ENCODE data around the gene PPP6R3.
"Not testable (repeated sequence)": the region's sequence is repeated elsewhere in the genome, so short reads cannot be mapped to it uniquely, and the experiment has no call there.

PPP6R3 gene

GRCh38 chr11:68617925-68618809, 157.6 kb downstream of the PPP6R3 start:
- DNase-seq, result no peak

GRCh38 chr11:68621826-68622225, 161.3 kb downstream of the PPP6R3 start:
- DNase-seq, result no peak

GRCh38 chr11:68623706-68624105, 163.2 kb downstream of the PPP6R3 start:
- DNase-seq, result not testable (repeated sequence)

GRCh38 chr11:68625069-68625468, 164.5 kb downstream of the PPP6R3 start:
- not testable (repeated sequence) for DNase-seq

GRCh38 chr11:68626236-68626635, 165.7 kb downstream of the PPP6R3 start:
- DNase-seq, result not testable (repeated sequence)

- DNase-seq, result not testable (repeated sequence)
These were observed 168.3 kb downstream of the PPP6R3 start for GRCh38 chr11:68628837-68629236.

- DNase-seq, result not testable (repeated sequence)
These were observed 171.8 kb downstream of the PPP6R3 start for GRCh38 chr11:68632375-68632774.

- no peak for DNase-seq
These were observed 172.2 kb downstream of the PPP6R3 start for GRCh38 chr11:68632802-68633201.

- not testable (repeated sequence) for DNase-seq
These were observed 174.1 kb downstream of the PPP6R3 start for GRCh38 chr11:68634606-68635005.

GRCh38 chr11:68635172-68635571, 174.6 kb downstream of the PPP6R3 start:
- DNase-seq, result not testable (repeated sequence)

GRCh38 chr11:68635883-68636282, 175.3 kb downstream of the PPP6R3 start:
- not testable (repeated sequence) for DNase-seq

- DNase-seq, result not testable (repeated sequence)
These were observed 178.8 kb downstream of the PPP6R3 start for GRCh38 chr11:68639322-68639721.

GRCh38 chr11:68641880-68642279, 181.3 kb downstream of the PPP6R3 start:
- no peak for DNase-seq

GRCh38 chr11:68643585-68643984, 183.0 kb downstream of the PPP6R3 start:
- no peak for DNase-seq

GRCh38 chr11:68646832-68647231, 186.3 kb downstream of the PPP6R3 start:
- no peak for DNase-seq

GRCh38 chr11:68649851-68650555, 189.5 kb downstream of the PPP6R3 start:
- DNase-seq, result no peak

- DNase-seq, result no peak
These were observed 190.2 kb downstream of the PPP6R3 start for GRCh38 chr11:68650801-68651200.

GRCh38 chr11:68651208-68651984, 190.8 kb downstream of the PPP6R3 start:
- no peak for DNase-seq

GRCh38 chr11:68651985-68652682, 191.6 kb downstream of the PPP6R3 start:
- no peak for DNase-seq

GRCh38 chr11:68652683-68653156, 192.2 kb downstream of the PPP6R3 start:
- DNase-seq, result no peak

- DNase-seq, result no peak
These were observed 193.2 kb downstream of the PPP6R3 start for GRCh38 chr11:68653486-68654430.
